RWPE1 (cell line): Measurements from ENCODE around the gene VTCN1.

Source experiments
- CTCF ChIA-PET: fragments of 350-600 bp; sonication (Branson Sonifier 250); formaldehyde crosslinking; extraction: SDS; loops from one replicate; lab custom pipeline; 2021; lab: Yijun Ruan, JAX
- POLR2A ChIA-PET: fragments of 400-600 bp; formaldehyde crosslinking; extraction: SDS; loops from one replicate; lab custom pipeline; 2020; ENCODE audit warnings: antibody characterized with exemption; ENCODE audit not compliant: low non-redundant PET; lab: Yijun Ruan, JAX
- DNase-seq: peaks from one replicate; pipeline ENCODE4 v3.0.0; 2012; ENCODE audit warnings: low spot score
- H3K27ac ChIP-seq: fragments of 450-650 bp; 2 replicates; pipeline ENCODE4 v1.5.1; 2017
- CTCF ChIP-seq: fragments of 450-650 bp; conservative IDR thresholded peaks from 2 replicates; pipeline ENCODE4 v1.5.1; 2017; ENCODE audit warnings: low read depth, mild to moderate bottlenecking

Gene VTCN1

GRCh38 chr1:117176579-117176978 lies 34.1 kb downstream of the VTCN1 start:
- CTCF ChIA-PET: no interaction called here
- no peak for DNase-seq

DNA sequence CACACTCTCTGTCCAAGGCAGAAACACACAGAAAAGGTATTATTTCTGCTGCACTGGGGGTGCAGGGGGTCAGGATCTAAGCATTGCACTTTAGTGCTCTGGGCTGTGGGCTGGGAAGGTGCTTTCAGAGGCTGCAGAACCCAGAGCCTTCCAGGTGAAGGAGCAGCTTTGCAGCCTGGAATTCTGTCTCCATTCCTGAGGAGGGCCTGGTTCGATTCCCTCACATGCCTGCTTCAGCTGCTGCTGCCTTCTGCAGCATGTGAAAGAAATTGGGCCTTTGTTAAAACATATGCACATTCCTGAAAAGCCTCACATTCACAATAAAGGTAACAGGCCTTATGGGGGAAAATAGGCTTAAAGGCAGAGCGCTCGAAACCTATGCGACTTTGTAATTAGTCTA lies 35.9 kb downstream of the VTCN1 start:
- TF ChIP-seq CTCF: no peak
- DNase-seq: no peak
- ChIA-PET CTCF (no interaction called here), POLR2A (no interaction called here)
- no peak overlapping the region for H3K27ac ChIP-seq

More at GRCh38 chr1:117176579-117176978, 34.1 kb downstream of the VTCN1 start:
- H3K27ac ChIP-seq: no peak overlapping the region
- no peak for TF ChIP-seq CTCF
- POLR2A ChIA-PET: no interaction called here

- ChIA-PET CTCF (interaction anchor here (1.2 kb wide), 1 partner anchor 10 kb away, joined by 3 read pairs; no protein-coding TSS in a partner anchor), POLR2A (interaction anchor here (0.6 kb wide), 1 partner anchor 342 kb away, joined by 3 read pairs; no protein-coding TSS in a partner anchor)
- no peak for TF ChIP-seq CTCF
- H3K27ac ChIP-seq: no peak overlapping the region
- DNase-seq: no peak
Measured at GRCh38 chr1:117173691-117174090, 37.0 kb downstream of the VTCN1 start.

- ChIA-PET POLR2A (interaction anchor here (0.6 kb wide), 1 partner anchor 341 kb away, joined by 3 read pairs; no protein-coding TSS in a partner anchor), CTCF (interaction anchor here (1.2 kb wide), 1 partner anchor 9 kb away, joined by 3 read pairs; no protein-coding TSS in a partner anchor)
- TF ChIP-seq CTCF: no peak
- DNase-seq: no peak
- H3K27ac ChIP-seq: no peak overlapping the region
Measured at GRCh38 chr1:117173006-117173405, 37.7 kb downstream of the VTCN1 start.

DNA sequence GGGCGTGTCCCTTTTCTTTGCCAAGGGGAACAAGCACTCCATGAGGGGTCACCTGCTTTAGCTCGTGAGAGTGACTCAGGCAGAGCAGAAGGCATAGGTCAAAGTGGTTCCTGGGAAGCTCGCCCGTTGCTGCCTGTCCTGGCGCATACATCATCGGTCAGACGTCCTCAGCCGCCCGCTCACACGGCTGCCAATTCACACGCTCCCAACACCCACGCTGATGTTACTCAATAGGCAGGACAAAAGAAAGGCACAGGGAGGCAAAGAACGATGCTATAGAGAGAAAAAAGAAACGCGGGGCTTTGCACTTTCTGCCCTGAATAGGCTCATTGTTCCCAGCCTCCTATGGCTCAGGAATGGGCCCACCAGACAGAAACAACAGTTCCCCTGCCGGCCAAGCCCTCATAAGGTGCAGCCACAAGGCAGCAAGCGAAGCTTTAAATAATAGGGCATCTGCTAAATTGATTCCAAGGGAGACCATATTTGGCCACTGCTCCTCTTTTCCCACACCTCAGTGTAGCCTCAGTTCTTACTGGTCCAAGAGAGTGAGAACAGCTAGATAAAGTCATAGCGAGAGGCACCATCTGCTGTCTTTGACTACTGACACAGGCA lies 38.7 kb downstream of the VTCN1 start:
- DNase-seq: peak; percentile 78
- ChIA-PET CTCF (no interaction called here), POLR2A (no interaction called here)

More for the DNA sequence above, 38.7 kb downstream of the VTCN1 start:
- TF ChIP-seq CTCF: no peak
- H3K27ac ChIP-seq: peak overlapping the region; percentile 74
